ENCODE data around the gene FNDC3A. TPM values are rescaled to one million over a fixed set of nuclear protein-coding genes. Genes with fewer than 3 reads are reported as not detected.
A peak's percentile ranks its signal among the peaks of the same experiment; 100 is the strongest.

The FNDC3A gene
- total and polyA plus RNA-seq, 9 of the 15 experiments (the other 6 are each of a cell fraction or from before 2014, with no cell fraction given): 4.1 to 22.0 (median 13.5) TPM

GRCh38 chr13:48983331-48983730 is 7.6 kb downstream of the FNDC3A start:
- BruUV-seq (replicated peaks): no TSS peak
- no peak overlapping the region for H3K4me2 ChIP-seq (ENCODE audit: insufficient read depth, low read length)
- POLR2A ChIA-PET: no interaction called here

GRCh38 chr13:48985756-48986155 is 10.0 kb downstream of the FNDC3A start:
- FAIRE-seq (no peak), DNase-seq (ENCODE audit: extremely low read depth in 1 of 4, low spot score in 3 of 4) (no peak), ATAC-seq (no peak)
- TF ChIP-seq KLF10 (CRISPR knock-in tag; IDR thresholded peaks at IDR 0.05): no peak
- TF ChIP-seq CC2D1A (IDR thresholded peaks at IDR 0.05): no peak
- no peak for TF ChIP-seq IRF9 (tag; IDR thresholded peaks at IDR 0.05)
- TF ChIP-seq PKNOX1 (IDR thresholded peaks at IDR 0.05): peak; percentile 59
- TF ChIP-seq MEIS2 (IDR thresholded peaks at IDR 0.05; ENCODE audit: partially characterized antibody): peak; percentile 56
- Histone ChIP-seq H3K4me1 (replicated peaks in 1 of 2; ENCODE audit: control insufficient read depth in 2 of 2, insufficient read depth in 2 of 2, low read length in 2 of 2) (no peaks in the 10 kb centered on the region), H3K9me1 (ENCODE audit: control insufficient read depth, insufficient read depth, low read length) (no peaks in the 10 kb centered on the region), H3K36me3 (ENCODE audit: control insufficient read depth, insufficient read depth, low read length) (0 out of 3 replicates have a peak, but pooled peaks cover 2% of the 10 kb centered on the region), H4K20me1 (replicated peaks; ENCODE audit: control insufficient read depth, insufficient read depth, low read length) (no peaks in the 10 kb centered on the region), H2AFZ (ENCODE audit: low read depth, low read length) (no peak overlapping the region), H3K9ac (ENCODE audit: insufficient read depth in 1 of 2, low read depth in 2 of 2, low read length in 2 of 2) (no peak overlapping the region), H3K27ac (ENCODE audit: extremely low read depth, low read depth, low read length) (no peak overlapping the region), H3K4me3 (no peak overlapping the region), H3K27me3 (ENCODE audit: control insufficient read depth in 2 of 2, insufficient read depth in 2 of 2, low read length in 2 of 2) (no peaks in the 10 kb centered on the region), H3K4me2 (ENCODE audit: insufficient read depth, low read length) (no peak overlapping the region), H3K79me2 (ENCODE audit: control insufficient read depth, insufficient read depth, low read length) (peaks cover 42% of the 10 kb centered on the region), H3K9me3 (replicated peaks; ENCODE audit: control insufficient read depth, insufficient read depth, low read depth, low read length) (no peaks in the 10 kb centered on the region)
- POLR2A ChIA-PET: interaction anchor here (0.6 to 1.1 kb wide), 2 partner anchors 9 to 708 kb away, joined by 3 to 4 read pairs; no protein-coding TSS in a partner anchor
- CTCF ChIA-PET (ENCODE audit: low intra/inter-chr PET ratio): no interaction called here
- no TSS peak for BruUV-seq (replicated peaks)
- in situ Hi-C loops (cut with MboI): no loop called here
- intact Hi-C loops (cut with micrococcal nuclease): no loop called here
- 31% methylated on average over 2 of the region's 2 CpGs for WGBS (ENCODE audit: insufficient coverage, low coverage, missing lambda C conversion rate)

More at GRCh38 chr13:48983331-48983730, 7.6 kb downstream of the FNDC3A start:
- no peaks in the 10 kb centered on the region for H4K20me1 ChIP-seq (replicated peaks; ENCODE audit: control insufficient read depth, insufficient read depth, low read length)
- TF ChIP-seq CEBPG (CRISPR knock-in tag; IDR thresholded peaks at IDR 0.05) (no peak), CEBPG (tag; conservative IDR thresholded peaks at IDR 0.05 in 1 of 2, IDR thresholded peaks at IDR 0.05 in 1 of 2) (no peak), ZNF239 (CRISPR knock-in tag; IDR thresholded peaks at IDR 0.05) (no peak), ZFP30 (CRISPR knock-in tag; IDR thresholded peaks at IDR 0.05; ENCODE audit: borderline replicate concordance) (no peak), HDGF (IDR thresholded peaks at IDR 0.05) (no peak), NCOR1 (IDR thresholded peaks at IDR 0.05) (no peak), ZNF551 (CRISPR knock-in tag; IDR thresholded peaks at IDR 0.05) (no peak)
- ATAC-seq (no peak), FAIRE-seq (no peak), DNase-seq (ENCODE audit: extremely low read depth in 1 of 4, low spot score in 3 of 4) (no peak)
- H3K9me3 ChIP-seq (replicated peaks; ENCODE audit: control insufficient read depth, insufficient read depth, low read depth, low read length): no peaks in the 10 kb centered on the region
- H3K36me3 ChIP-seq (ENCODE audit: control insufficient read depth, insufficient read depth, low read length): peaks cover 2% of the 10 kb centered on the region; the same call in 1 of the 3 replicates
- intact Hi-C loops (cut with micrococcal nuclease) (no loop called here), in situ Hi-C loops (cut with MboI) (no loop called here)
- H3K27ac ChIP-seq (ENCODE audit: extremely low read depth, low read depth, low read length): no peak overlapping the region
- CTCF ChIA-PET (ENCODE audit: low intra/inter-chr PET ratio): no interaction called here
- H3K79me2 ChIP-seq (ENCODE audit: control insufficient read depth, insufficient read depth, low read length): peaks cover 67% of the 10 kb centered on the region
- no peaks in the 10 kb centered on the region for H3K9me1 ChIP-seq (ENCODE audit: control insufficient read depth, insufficient read depth, low read length)
- H3K4me1 ChIP-seq (replicated peaks in 1 of 2; ENCODE audit: control insufficient read depth in 2 of 2, insufficient read depth in 2 of 2, low read length in 2 of 2): no peaks in the 10 kb centered on the region; a peak in 1 of 5 replicates
- H3K9ac ChIP-seq (ENCODE audit: insufficient read depth in 1 of 2, low read depth in 2 of 2, low read length in 2 of 2): no peak overlapping the region
- H3K4me3 ChIP-seq: no peak overlapping the region
- no peaks in the 10 kb centered on the region for H3K27me3 ChIP-seq (ENCODE audit: control insufficient read depth in 2 of 2, insufficient read depth in 2 of 2, low read length in 2 of 2)
- H2AFZ ChIP-seq (ENCODE audit: low read depth, low read length): no peak overlapping the region
- WGBS (ENCODE audit: insufficient coverage, low coverage, missing lambda C conversion rate): 100% methylated on average over 1 of the region's 1 CpG
